GM12878 (cell line): ENCODE results near the gene LZTFL1. TPM values are rescaled to one million over a fixed set of nuclear protein-coding genes. Genes with fewer than 3 reads are reported as not detected.

ENCODE experiments used
- BMI1 ChIP-seq: fragments of 450-650 bp; IDR thresholded peaks from 2 replicates; pipeline ENCODE4 v1.6.1; 2016; ENCODE audit warnings: mild to moderate bottlenecking, moderate library complexity, borderline replicate concordance
- CREM ChIP-seq: IDR thresholded peaks from 2 replicates; pipeline ENCODE4 v1.6.1; 2014; ENCODE audit warnings: antibody characterized with exemption, low read depth
- CUX1 ChIP-seq: IDR thresholded peaks from 2 replicates; pipeline ENCODE4 v1.6.1; 2012; ENCODE audit warnings: improper control_type of control experiment, low read depth, low read length; ENCODE audit not compliant: insufficient replicate concordance
- DPF2 ChIP-seq: fragments of 450-650 bp; IDR thresholded peaks from 2 replicates; pipeline ENCODE4 v1.6.1; 2017; ENCODE audit warnings: mild to moderate bottlenecking
- IRF4 ChIP-seq: IDR thresholded peaks from 2 replicates; pipeline ENCODE4 v1.6.1; 2011; ENCODE audit warnings: low read depth, low read length
- MEF2A ChIP-seq: IDR thresholded peaks from 2 replicates; pipeline ENCODE4 v1.6.1; 2011; ENCODE audit warnings: low read depth, mild to moderate bottlenecking, low read length, moderate library complexity; ENCODE audit not compliant: insufficient read depth
- MTA2 ChIP-seq: fragments of 450-650 bp; IDR thresholded peaks from 2 replicates; pipeline ENCODE4 v1.6.1; 2016; ENCODE audit warnings: low read depth, mild to moderate bottlenecking, moderate library complexity
- MTA3 ChIP-seq: IDR thresholded peaks from 2 replicates; pipeline ENCODE4 v1.6.1; 2012; ENCODE audit warnings: low read length, inconsistent platforms, borderline replicate concordance
- NBN ChIP-seq: fragments of 450-650 bp; IDR thresholded peaks from 2 replicates; pipeline ENCODE4 v1.6.1; 2016
- SMC3 ChIP-seq: IDR thresholded peaks from 2 replicates; pipeline ENCODE4 v1.6.1; 2011; ENCODE audit warnings: low read length, improper control_type of control experiment, borderline replicate concordance
- SPI1 ChIP-seq: IDR thresholded peaks from 2 replicates; pipeline ENCODE4 v1.6.1; 2011; ENCODE audit warnings: low read depth, mild to moderate bottlenecking, low read length, moderate library complexity, borderline replicate concordance; ENCODE audit not compliant: insufficient read depth
- STAT3 ChIP-seq: IDR thresholded peaks from 2 replicates; pipeline ENCODE4 v1.6.1; 2011; ENCODE audit warnings: low read depth, low read length, improper control_type of control experiment
- TAF1 ChIP-seq: IDR thresholded peaks from 2 replicates; pipeline ENCODE4 v1.6.1; 2011; ENCODE audit warnings: mild to moderate bottlenecking, low read depth, low read length, borderline replicate concordance
- ZNF592 ChIP-seq: fragments of 450-650 bp; IDR thresholded peaks from 2 replicates; pipeline ENCODE4 v1.6.1; 2017; ENCODE audit warnings: mild to moderate bottlenecking, moderate library complexity
- polyA plus RNA-seq, 11 experiments: library from polyadenylated mRNA; depleted of rRNA in 4 of 11; unstranded in 6 of 11; stranded (reverse) in 5 of 11; fragments of >200 nt; fragmentation: Nextera tagmentation in 4 of 11; fragmentation: Illumina TruSeq in 1 of 11; extraction: Ambion mirVana in 4 of 11; extraction: Trizol in 1 of 11; gene quantifications; 1 replicate in 1 of 11; 2 replicates in 10 of 11; pipeline versions ENCODE4 v1.2.1 to v1.2.3, GENCODE V29; 2011 to 2016; ENCODE audit warnings: inconsistent platforms in 2 of 11, missing spikeins in 2 of 11, low read depth in 1 of 11
- total RNA-seq, 4 experiments: library from RNA; depleted of rRNA in 3 of 4; stranded (reverse); fragments of >200 nt in 3 of 4; fragmentation: Illumina TruSeq in 1 of 4; extraction: Trizol in 1 of 4; gene quantifications; 2 replicates each; pipeline versions ENCODE4 v1.2.1 to v1.2.3, GENCODE V29; 2013 to 2021
- TF ChIP-seq, protein P1 (sequence below): fragments of 450-650 bp; conservative IDR thresholded peaks from 2 replicates; pipeline ENCODE4 v1.6.1; 2017; ENCODE audit warnings: mild to moderate bottlenecking, moderate library complexity
- TF ChIP-seq, protein P2 (sequence below): fragments of 450-650 bp; IDR thresholded peaks from 2 replicates; pipeline ENCODE4 v1.6.1; 2017; ENCODE audit warnings: borderline replicate concordance

The LZTFL1 gene
- total and polyA plus RNA-seq, 10 of the 15 experiments (the other 5 are each of a cell fraction or from before 2014, with no cell fraction given): 9.8 to 74.1 (median 11.9) TPM

- TF ChIP-seq, protein P1, sequence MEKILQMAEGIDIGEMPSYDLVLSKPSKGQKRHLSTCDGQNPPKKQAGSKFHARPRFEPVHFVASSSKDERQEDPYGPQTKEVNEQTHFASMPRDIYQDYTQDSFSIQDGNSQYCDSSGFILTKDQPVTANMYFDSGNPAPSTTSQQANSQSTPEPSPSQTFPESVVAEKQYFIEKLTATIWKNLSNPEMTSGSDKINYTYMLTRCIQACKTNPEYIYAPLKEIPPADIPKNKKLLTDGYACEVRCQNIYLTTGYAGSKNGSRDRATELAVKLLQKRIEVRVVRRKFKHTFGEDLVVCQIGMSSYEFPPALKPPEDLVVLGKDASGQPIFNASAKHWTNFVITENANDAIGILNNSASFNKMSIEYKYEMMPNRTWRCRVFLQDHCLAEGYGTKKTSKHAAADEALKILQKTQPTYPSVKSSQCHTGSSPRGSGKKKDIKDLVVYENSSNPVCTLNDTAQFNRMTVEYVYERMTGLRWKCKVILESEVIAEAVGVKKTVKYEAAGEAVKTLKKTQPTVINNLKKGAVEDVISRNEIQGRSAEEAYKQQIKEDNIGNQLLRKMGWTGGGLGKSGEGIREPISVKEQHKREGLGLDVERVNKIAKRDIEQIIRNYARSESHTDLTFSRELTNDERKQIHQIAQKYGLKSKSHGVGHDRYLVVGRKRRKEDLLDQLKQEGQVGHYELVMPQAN: no peak
- TF ChIP-seq IRF4: peak; percentile 90
- peak; percentile 52; the same call in 1 of the 2 replicates for TF ChIP-seq MEF2A
- TF ChIP-seq ZNF592: no peak
- no peak for TF ChIP-seq SMC3
- no peak for TF ChIP-seq BMI1
- peak; percentile 75; the same call in 1 of the 2 replicates for TF ChIP-seq DPF2
- peak; percentile 91 for TF ChIP-seq MTA3
- peak; percentile 49 for TF ChIP-seq MTA2
- TF ChIP-seq SPI1: no peak
- TF ChIP-seq CREM: peak; percentile 52
- no peak for TF ChIP-seq STAT3
- no peak for TF ChIP-seq NBN
- TF ChIP-seq, protein P2, sequence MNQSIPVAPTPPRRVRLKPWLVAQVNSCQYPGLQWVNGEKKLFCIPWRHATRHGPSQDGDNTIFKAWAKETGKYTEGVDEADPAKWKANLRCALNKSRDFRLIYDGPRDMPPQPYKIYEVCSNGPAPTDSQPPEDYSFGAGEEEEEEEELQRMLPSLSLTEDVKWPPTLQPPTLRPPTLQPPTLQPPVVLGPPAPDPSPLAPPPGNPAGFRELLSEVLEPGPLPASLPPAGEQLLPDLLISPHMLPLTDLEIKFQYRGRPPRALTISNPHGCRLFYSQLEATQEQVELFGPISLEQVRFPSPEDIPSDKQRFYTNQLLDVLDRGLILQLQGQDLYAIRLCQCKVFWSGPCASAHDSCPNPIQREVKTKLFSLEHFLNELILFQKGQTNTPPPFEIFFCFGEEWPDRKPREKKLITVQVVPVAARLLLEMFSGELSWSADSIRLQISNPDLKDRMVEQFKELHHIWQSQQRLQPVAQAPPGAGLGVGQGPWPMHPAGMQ: no peak
- no peak for TF ChIP-seq CUX1
- TF ChIP-seq TAF1: no peak
These were observed 42.7 kb upstream of the LZTFL1 start (continued) for GRCh38 chr3:45884368-45885201.
